Vagina (tissue), 2 donors: ENCODE measurements around the gene PODXL2. TPM values are rescaled to one million over a fixed set of nuclear protein-coding genes. Genes with fewer than 3 reads are reported as not detected.

Experiments used
- DNase-seq, 2 donors: peaks; one replicate each; pipeline ENCODE4 v3.0.0-alpha.2; 2017; ENCODE audit errors: extremely low spot score in 2 of 2
- H3K27ac ChIP-seq: fragments of 200-600 bp; sonication (generic); one replicate; pipeline ENCODE4 v1.5.1; 2019
- H3K27me3 ChIP-seq: fragments of 200-600 bp; sonication (generic); one replicate; pipeline ENCODE4 v1.5.1; 2019
- H3K36me3 ChIP-seq, 2 donors: fragments of 200-600 bp; sonication (generic); one replicate each; pipeline ENCODE4 v1.5.1; 2017 to 2019
- H3K4me1 ChIP-seq: fragments of 200-600 bp; sonication (generic); one replicate; pipeline ENCODE4 v1.5.1; 2019
- H3K4me3 ChIP-seq, 2 donors: fragments of 200-600 bp; sonication (generic); 1 replicate in 1 of 2; 2 replicates in 1 of 2; pipeline ENCODE4 v1.5.1; 2016 to 2019
- H3K9me3 ChIP-seq: fragments of 200-600 bp; sonication (generic); one replicate; pipeline ENCODE4 v1.5.1; 2019
- CTCF ChIP-seq, 3 experiments: fragments of 450-650 bp in 2 of 3; fragments of 200-600 bp in 1 of 3; sonication (generic) in 1 of 3; IDR thresholded peaks; one replicate each; pipeline ENCODE4 v1.5.1; 2017 to 2019; ENCODE audit warnings: antibody characterized with exemption in 3 of 3, mild to moderate bottlenecking in 2 of 3, moderate library complexity in 2 of 3
- POLR2A ChIP-seq, 2 donors: fragments of 450-650 bp; IDR thresholded peaks; one replicate each; pipeline ENCODE4 v1.6.1; 2017; ENCODE audit warnings: antibody characterized with exemption in 2 of 2, mild to moderate bottlenecking in 2 of 2, moderate library complexity in 2 of 2
- POLR2AphosphoS5 ChIP-seq, 2 donors: sonication (generic); formaldehyde crosslinking; IDR thresholded peaks; one replicate each; pipeline ENCODE4 v1.9.0; 2017; ENCODE audit warnings: antibody characterized with exemption in 2 of 2, mild to moderate bottlenecking in 2 of 2, low read depth in 1 of 2; ENCODE audit not compliant: insufficient read depth in 1 of 2
- intact Hi-C: fragments of 100-400 bp; cut with DNase I; formaldehyde crosslinking; loops from one replicate; pipeline ENCODE4 v1.15.1; 2023
- total RNA-seq: library from RNA; depleted of rRNA; stranded (reverse); fragments of >200 nt; gene quantifications from one replicate; pipeline ENCODE4 v1.2.3, GENCODE V29; 2016

The PODXL2 gene
- total RNA-seq, 1 donor from 2014 or later: 2.9 TPM

GRCh38 chr3:127677541-127678314 is 48.7 kb downstream of the PODXL2 start:
- intact Hi-C loops: no loop called here
- peaks cover 0 to 10% of the 10 kb centered on the region in 2 donors for H3K36me3 ChIP-seq

DNA sequence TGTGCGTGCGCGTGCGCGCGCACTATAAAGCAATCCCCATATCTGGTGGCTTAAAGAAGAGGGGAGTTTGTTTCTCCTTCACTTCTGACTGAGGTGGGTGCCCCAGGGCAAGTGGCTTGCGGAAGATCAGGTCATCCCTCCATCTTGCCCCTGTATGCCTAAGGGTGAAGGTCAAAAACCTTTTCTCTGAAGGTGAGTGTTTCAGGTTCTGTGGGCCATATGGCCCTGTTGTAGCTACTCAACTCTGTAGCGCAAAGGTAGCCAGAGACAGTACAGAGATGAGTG is 49.3 kb downstream of the PODXL2 start:
- Histone ChIP-seq H3K27me3 (no peaks in the 10 kb centered on the region), H3K36me3 (peaks cover 0 to 10% of the 10 kb centered on the region in 2 donors), H3K27ac (no peak overlapping the region), H3K4me1 (peaks cover 30% of the 10 kb centered on the region), H3K4me3 (no peak overlapping the region), H3K9me3 (no peaks in the 10 kb centered on the region)
- TF ChIP-seq POLR2A (IDR thresholded peaks at IDR 0.05): no peak
- TF ChIP-seq CTCF (IDR thresholded peaks at IDR 0.05): no peak
- no peak for TF ChIP-seq POLR2AphosphoS5 (IDR thresholded peaks at IDR 0.05; ENCODE audit: insufficient read depth in 1 of 2, low read depth in 1 of 2)
- DNase-seq: no peak
- intact Hi-C loops: no loop called here

More at GRCh38 chr3:127677541-127678314, 48.7 kb downstream of the PODXL2 start:
- peaks cover 30% of the 10 kb centered on the region for H3K4me1 ChIP-seq
- no peaks in the 10 kb centered on the region for H3K9me3 ChIP-seq
- TF ChIP-seq POLR2A (IDR thresholded peaks at IDR 0.05) (no peak), CTCF (IDR thresholded peaks at IDR 0.05) (no peak), POLR2AphosphoS5 (IDR thresholded peaks at IDR 0.05; ENCODE audit: insufficient read depth in 1 of 2, low read depth in 1 of 2) (no peak)
- H3K4me3 ChIP-seq: no peak overlapping the region
- DNase-seq: no peak
- no peak overlapping the region for H3K27ac ChIP-seq
- H3K27me3 ChIP-seq: no peaks in the 10 kb centered on the region

DNA sequence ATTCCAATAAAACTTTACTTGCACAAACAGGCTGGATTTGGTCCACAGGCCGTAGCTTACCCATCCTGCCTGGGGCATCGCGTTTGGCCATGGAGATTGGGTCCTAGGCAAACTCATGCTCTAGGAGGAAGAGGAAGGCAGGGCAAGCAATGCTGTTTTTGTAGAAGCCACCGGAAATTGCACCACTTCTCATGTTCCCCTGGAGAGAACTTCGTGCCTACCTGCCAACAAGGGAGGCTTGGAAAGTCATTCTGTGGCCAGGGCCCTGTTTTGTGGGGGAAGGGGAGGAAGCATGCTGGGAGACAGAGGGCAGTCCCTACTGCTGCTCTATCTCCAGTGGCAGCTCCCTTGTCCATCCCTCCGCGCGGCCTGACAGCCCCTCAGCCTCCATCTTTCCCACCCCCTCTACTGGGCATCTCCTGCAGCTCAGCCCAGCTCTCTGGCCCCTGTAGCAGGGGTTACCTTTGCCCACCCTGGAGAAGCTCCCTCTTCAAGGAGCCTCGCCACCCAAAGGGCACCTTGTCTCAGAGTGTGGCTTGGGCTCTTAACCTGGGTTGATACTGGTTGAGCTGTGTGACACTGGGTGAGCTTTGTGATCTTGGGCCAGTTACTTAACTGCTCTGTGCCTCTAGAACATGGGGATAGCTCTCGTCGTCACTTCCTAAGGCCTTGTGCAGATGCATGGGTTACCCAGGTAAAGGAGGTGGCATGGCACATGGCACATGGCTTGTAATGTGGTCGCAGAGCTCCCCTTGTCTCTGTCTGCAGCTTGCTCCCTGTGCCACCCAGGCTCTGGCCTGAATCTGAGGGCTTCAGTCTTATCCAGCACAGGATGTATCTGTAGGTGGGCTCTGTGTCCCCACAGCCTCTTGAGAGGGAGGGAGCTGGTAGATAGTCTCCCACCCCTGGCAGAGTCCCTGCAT is 49.9 kb downstream of the PODXL2 start:
- TF ChIP-seq CTCF (IDR thresholded peaks at IDR 0.05) (no peak), POLR2AphosphoS5 (IDR thresholded peaks at IDR 0.05; ENCODE audit: insufficient read depth in 1 of 2, low read depth in 1 of 2) (no peak), POLR2A (IDR thresholded peaks at IDR 0.05) (no peak)
- Histone ChIP-seq H3K9me3 (no peaks in the 10 kb centered on the region), H3K27me3 (no peaks in the 10 kb centered on the region), H3K4me3 (no peak overlapping the region), H3K4me1 (peaks cover 24% of the 10 kb centered on the region), H3K27ac (no peak overlapping the region), H3K36me3 (peaks cover 0 to 10% of the 10 kb centered on the region in 2 donors)
- intact Hi-C loops: no loop called here
- DNase-seq: no peak

- no peak for TF ChIP-seq POLR2AphosphoS5 (IDR thresholded peaks at IDR 0.05; ENCODE audit: insufficient read depth in 1 of 2, low read depth in 1 of 2)
- no peak for TF ChIP-seq CTCF (IDR thresholded peaks at IDR 0.05)
- TF ChIP-seq POLR2A (IDR thresholded peaks at IDR 0.05): no peak
- H3K9me3 ChIP-seq: no peaks in the 10 kb centered on the region
- no peak overlapping the region for H3K4me3 ChIP-seq
- peaks cover 16% of the 10 kb centered on the region for H3K4me1 ChIP-seq
- peaks cover 0 to 10% of the 10 kb centered on the region in 2 donors for H3K36me3 ChIP-seq
- intact Hi-C loops: no loop called here
- H3K27ac ChIP-seq: no peak overlapping the region
- no peak for DNase-seq
- H3K27me3 ChIP-seq: no peaks in the 10 kb centered on the region
Observed at GRCh38 chr3:127679534-127680145, 50.7 kb downstream of the PODXL2 start.
